ENCODE results near the gene AOPEP. TPM values are rescaled to one million over a fixed set of nuclear protein-coding genes. Genes with fewer than 3 reads are reported as not detected.

AOPEP gene
- total and polyA plus RNA-seq, 2 donors: 9.6 to 36.5 TPM

DNA sequence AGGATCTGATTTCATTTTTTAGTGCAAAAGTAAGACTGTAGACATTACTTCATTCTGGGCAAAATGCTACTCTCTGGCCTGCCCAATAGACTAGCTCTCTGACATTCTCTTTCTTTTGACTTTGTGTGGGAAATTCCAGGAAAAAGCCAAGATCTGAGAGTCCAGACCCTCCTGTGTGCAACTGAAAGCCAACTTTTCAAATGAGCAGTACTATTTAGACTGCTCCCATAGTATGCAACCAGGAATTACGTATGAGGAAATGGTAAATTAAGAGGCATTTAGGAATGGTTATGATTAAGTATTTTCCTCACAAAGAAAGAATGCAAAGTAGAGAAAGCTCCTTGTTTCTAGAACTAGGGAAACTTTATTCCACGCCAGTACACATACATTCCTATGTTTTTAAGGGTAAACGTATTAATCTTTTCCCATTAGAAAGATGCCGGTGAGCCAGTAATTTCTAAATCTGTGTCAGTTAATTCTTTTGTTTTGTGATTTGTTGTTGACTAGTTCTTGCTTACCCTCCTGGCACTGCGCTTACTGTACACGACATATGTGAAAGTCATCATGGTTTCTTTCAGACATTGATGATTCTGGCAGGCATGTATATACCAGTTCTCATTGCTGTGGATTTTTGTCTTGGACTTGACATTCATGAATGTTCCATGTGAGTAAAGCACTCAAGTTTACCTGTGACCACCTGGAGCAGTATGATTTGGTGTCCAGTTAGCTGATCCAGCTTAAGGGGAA lies 56.0 kb downstream of the AOPEP start:
- WGBS: 96% methylated on average over 6 of the region's 6 CpGs
- Histone ChIP-seq H3K9me3 (ENCODE audit: control insufficient read depth in 2 of 2, insufficient read depth in 1 of 2, low read length in 1 of 2) (no peaks in the 10 kb centered on the region), H3K27me3 (ENCODE audit: control insufficient read depth in 2 of 2, insufficient read depth in 1 of 2, low read length in 1 of 2) (no peaks in the 10 kb centered on the region), H3K4me1 (ENCODE audit: control insufficient read depth in 2 of 2, insufficient read depth in 2 of 2, low read length in 2 of 2) (no peaks in the 10 kb centered on the region), H3K36me3 (ENCODE audit: control insufficient read depth in 2 of 2, insufficient read depth in 2 of 2, low read length in 1 of 2) (no peaks in the 10 kb centered on the region), H3K4me3 (ENCODE audit: low read length in 2 of 2) (no peak overlapping the region), H3K27ac (ENCODE audit: low read depth in 1 of 2, low read length in 1 of 2) (no peak overlapping the region)
- no peak for DNase-seq (ENCODE audit: low read depth in 6 of 9, low spot score in 9 of 9)

DNA sequence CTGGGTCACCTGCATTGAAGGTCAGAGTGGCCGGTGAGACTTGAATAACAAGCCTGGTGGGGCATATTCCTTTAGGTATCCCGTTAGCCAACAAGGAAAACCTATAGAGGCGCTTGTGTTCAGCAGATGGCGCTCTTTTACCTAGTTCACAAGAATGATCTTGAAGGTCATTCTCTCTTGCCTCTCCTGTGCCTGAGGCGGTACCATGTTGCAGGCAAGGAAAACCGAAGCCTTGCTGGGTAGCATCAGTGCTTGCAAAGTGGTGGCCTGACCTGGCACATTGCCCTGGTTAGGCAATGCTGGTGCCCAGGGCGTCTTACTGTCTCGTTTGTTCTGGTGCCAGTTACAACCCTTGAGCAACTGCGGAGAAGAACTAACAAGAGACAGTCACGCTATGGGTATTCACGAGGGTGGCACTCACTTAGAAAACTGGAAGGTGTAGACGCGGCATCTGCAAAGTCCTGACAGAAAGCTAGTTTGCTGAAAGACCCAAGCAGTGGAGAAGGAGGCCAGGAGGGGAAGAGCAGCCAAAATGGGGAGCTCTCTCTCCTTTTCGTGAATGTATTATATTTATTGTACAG lies 56.7 kb downstream of the AOPEP start:
- H3K4me3 ChIP-seq (ENCODE audit: low read length in 2 of 2): no peak overlapping the region
- no peak overlapping the region for H3K27ac ChIP-seq (ENCODE audit: low read depth in 1 of 2, low read length in 1 of 2)
- no peaks in the 10 kb centered on the region for H3K9me3 ChIP-seq (ENCODE audit: control insufficient read depth in 2 of 2, insufficient read depth in 1 of 2, low read length in 1 of 2)
- no peaks in the 10 kb centered on the region for H3K36me3 ChIP-seq (ENCODE audit: control insufficient read depth in 2 of 2, insufficient read depth in 2 of 2, low read length in 1 of 2)
- WGBS: 71% methylated on average over 14 of the region's 14 CpGs
- no peaks in the 10 kb centered on the region for H3K27me3 ChIP-seq (ENCODE audit: control insufficient read depth in 2 of 2, insufficient read depth in 1 of 2, low read length in 1 of 2)
- DNase-seq (ENCODE audit: low read depth in 6 of 9, low spot score in 9 of 9): peak in 8 of 9 donors; percentile 7 to 60 (median 24)
- no peaks in the 10 kb centered on the region for H3K4me1 ChIP-seq (ENCODE audit: control insufficient read depth in 2 of 2, insufficient read depth in 2 of 2, low read length in 2 of 2)

GRCh38 chr9:94783928-94784327 lies 57.4 kb downstream of the AOPEP start:
- H3K36me3 ChIP-seq (ENCODE audit: control insufficient read depth in 2 of 2, insufficient read depth in 2 of 2, low read length in 1 of 2): no peaks in the 10 kb centered on the region
- no peaks in the 10 kb centered on the region for H3K4me1 ChIP-seq (ENCODE audit: control insufficient read depth in 2 of 2, insufficient read depth in 2 of 2, low read length in 2 of 2)
- H3K4me3 ChIP-seq (ENCODE audit: low read length in 2 of 2): no peak overlapping the region
- 96% methylated on average over 2 of the region's 2 CpGs for WGBS
- H3K27me3 ChIP-seq (ENCODE audit: control insufficient read depth in 2 of 2, insufficient read depth in 1 of 2, low read length in 1 of 2): no peaks in the 10 kb centered on the region
- H3K27ac ChIP-seq (ENCODE audit: low read depth in 1 of 2, low read length in 1 of 2): no peak overlapping the region
- no peaks in the 10 kb centered on the region for H3K9me3 ChIP-seq (ENCODE audit: control insufficient read depth in 2 of 2, insufficient read depth in 1 of 2, low read length in 1 of 2)
- no peak for DNase-seq (ENCODE audit: low read depth in 6 of 9, low spot score in 9 of 9)

- no peak overlapping the region for H3K27ac ChIP-seq (ENCODE audit: low read depth in 1 of 2, low read length in 1 of 2)
- H3K4me3 ChIP-seq (ENCODE audit: low read length in 2 of 2): no peak overlapping the region
- no peaks in the 10 kb centered on the region for H3K27me3 ChIP-seq (ENCODE audit: control insufficient read depth in 2 of 2, insufficient read depth in 1 of 2, low read length in 1 of 2)
- H3K9me3 ChIP-seq (ENCODE audit: control insufficient read depth in 2 of 2, insufficient read depth in 1 of 2, low read length in 1 of 2): no peaks in the 10 kb centered on the region
- H3K36me3 ChIP-seq (ENCODE audit: control insufficient read depth in 2 of 2, insufficient read depth in 2 of 2, low read length in 1 of 2): no peaks in the 10 kb centered on the region
- no peak for DNase-seq (ENCODE audit: low read depth in 6 of 9, low spot score in 9 of 9)
- no peaks in the 10 kb centered on the region for H3K4me1 ChIP-seq (ENCODE audit: control insufficient read depth in 2 of 2, insufficient read depth in 2 of 2, low read length in 2 of 2)
- 92% methylated on average over 10 of the region's 10 CpGs for WGBS
These were observed 59.0 kb downstream of the AOPEP start for GRCh38 chr9:94785215-94786169.

DNA sequence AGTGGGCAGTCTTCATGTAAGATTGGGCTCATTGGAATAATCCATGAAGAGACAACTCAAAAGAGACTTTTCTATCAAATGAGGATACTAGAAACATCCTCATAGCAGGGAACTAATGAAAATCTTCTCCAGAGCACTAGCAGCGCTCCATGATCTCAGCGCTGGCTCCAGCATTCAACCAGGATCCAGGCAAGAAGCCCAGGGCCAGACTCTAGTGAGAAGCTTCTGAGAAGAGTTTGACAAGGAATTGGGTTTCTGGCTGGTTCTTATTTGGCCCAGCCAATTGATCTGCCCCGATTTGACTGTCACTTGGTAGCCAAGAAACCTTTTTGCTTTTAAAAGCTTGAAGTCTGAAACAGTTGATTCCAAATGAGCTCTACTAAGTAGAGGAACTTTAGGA lies 60.1 kb downstream of the AOPEP start:
- Histone ChIP-seq H3K27me3 (ENCODE audit: control insufficient read depth in 2 of 2, insufficient read depth in 1 of 2, low read length in 1 of 2) (no peaks in the 10 kb centered on the region), H3K27ac (ENCODE audit: low read depth in 1 of 2, low read length in 1 of 2) (no peak overlapping the region), H3K4me1 (ENCODE audit: control insufficient read depth in 2 of 2, insufficient read depth in 2 of 2, low read length in 2 of 2) (no peaks in the 10 kb centered on the region), H3K9me3 (ENCODE audit: control insufficient read depth in 2 of 2, insufficient read depth in 1 of 2, low read length in 1 of 2) (no peaks in the 10 kb centered on the region), H3K36me3 (ENCODE audit: control insufficient read depth in 2 of 2, insufficient read depth in 2 of 2, low read length in 1 of 2) (no peaks in the 10 kb centered on the region), H3K4me3 (ENCODE audit: low read length in 2 of 2) (no peak overlapping the region)
- WGBS: 96% methylated on average over 3 of the region's 3 CpGs
- no peak for DNase-seq (ENCODE audit: low read depth in 6 of 9, low spot score in 9 of 9)

DNA sequence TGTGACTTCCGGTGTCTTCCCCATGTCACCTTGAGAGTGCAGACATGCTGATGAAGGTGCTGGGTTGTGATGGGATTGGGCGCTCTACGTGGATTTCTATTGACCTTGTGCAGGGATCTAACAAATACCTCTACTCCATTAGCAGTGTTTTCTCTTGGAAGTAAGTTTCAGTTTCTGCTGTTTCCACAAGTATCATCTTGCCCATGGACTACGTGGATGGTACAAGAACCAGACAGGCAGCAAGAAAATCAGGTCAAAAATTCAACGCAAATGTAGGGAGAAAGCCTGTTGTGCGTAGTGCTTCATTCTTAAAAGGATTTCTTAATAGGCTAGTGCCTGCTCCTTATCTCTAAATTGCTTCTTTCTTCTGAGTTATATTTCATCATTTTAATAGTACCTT lies 60.8 kb downstream of the AOPEP start:
- no peak for DNase-seq (ENCODE audit: low read depth in 6 of 9, low spot score in 9 of 9)
- Histone ChIP-seq H3K27ac (ENCODE audit: low read depth in 1 of 2, low read length in 1 of 2) (no peak overlapping the region), H3K9me3 (ENCODE audit: control insufficient read depth in 2 of 2, insufficient read depth in 1 of 2, low read length in 1 of 2) (no peaks in the 10 kb centered on the region), H3K4me1 (ENCODE audit: control insufficient read depth in 2 of 2, insufficient read depth in 2 of 2, low read length in 2 of 2) (no peaks in the 10 kb centered on the region), H3K27me3 (ENCODE audit: control insufficient read depth in 2 of 2, insufficient read depth in 1 of 2, low read length in 1 of 2) (no peaks in the 10 kb centered on the region), H3K36me3 (ENCODE audit: control insufficient read depth in 2 of 2, insufficient read depth in 2 of 2, low read length in 1 of 2) (no peaks in the 10 kb centered on the region), H3K4me3 (ENCODE audit: low read length in 2 of 2) (no peak overlapping the region)
- 78% methylated on average over 6 of the region's 6 CpGs for WGBS

- H3K9me3 ChIP-seq (ENCODE audit: control insufficient read depth in 2 of 2, insufficient read depth in 1 of 2, low read length in 1 of 2): no peaks in the 10 kb centered on the region
- H3K36me3 ChIP-seq (ENCODE audit: control insufficient read depth in 2 of 2, insufficient read depth in 2 of 2, low read length in 1 of 2): peaks cover under 1 to 4% of the 10 kb centered on the region in 2 donors
- no peak overlapping the region for H3K27ac ChIP-seq (ENCODE audit: low read depth in 1 of 2, low read length in 1 of 2)
- H3K4me3 ChIP-seq (ENCODE audit: low read length in 2 of 2): no peak overlapping the region
- DNase-seq (ENCODE audit: low read depth in 6 of 9, low spot score in 9 of 9): no peak
- no peaks in the 10 kb centered on the region for H3K27me3 ChIP-seq (ENCODE audit: control insufficient read depth in 2 of 2, insufficient read depth in 1 of 2, low read length in 1 of 2)
- H3K4me1 ChIP-seq (ENCODE audit: control insufficient read depth in 2 of 2, insufficient read depth in 2 of 2, low read length in 2 of 2): no peaks in the 10 kb centered on the region
These were observed 62.1 kb downstream of the AOPEP start for GRCh38 chr9:94788570-94789105.

DNA sequence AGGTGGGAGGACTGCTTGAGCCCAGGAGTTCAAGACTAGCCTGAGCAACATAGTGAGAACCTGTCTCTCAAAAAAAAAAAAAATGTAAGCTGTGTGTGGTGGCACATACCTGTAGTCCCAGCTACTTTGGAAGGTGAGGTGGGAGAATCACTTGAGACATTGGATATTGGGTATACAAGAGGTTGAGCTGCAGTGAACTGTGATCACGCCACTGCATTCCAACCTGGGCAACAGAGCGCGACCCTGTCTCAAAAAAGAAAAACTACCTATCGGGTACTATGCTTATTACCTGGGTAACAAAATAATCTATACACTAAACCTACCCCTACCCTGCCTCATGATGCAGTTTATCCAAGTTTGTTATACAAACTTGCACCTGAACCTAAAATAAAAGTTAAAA lies 64.9 kb downstream of the AOPEP start:
- no peak overlapping the region for H3K4me3 ChIP-seq (ENCODE audit: low read length in 2 of 2)
- no peaks in the 10 kb centered on the region for H3K9me3 ChIP-seq (ENCODE audit: control insufficient read depth in 2 of 2, insufficient read depth in 1 of 2, low read length in 1 of 2)
- H3K36me3 ChIP-seq (ENCODE audit: control insufficient read depth in 2 of 2, insufficient read depth in 2 of 2, low read length in 1 of 2): peaks cover 9 to 11% of the 10 kb centered on the region in 2 donors
- 97% methylated on average over 4 of the region's 4 CpGs for WGBS
- no peak overlapping the region for H3K27ac ChIP-seq (ENCODE audit: low read depth in 1 of 2, low read length in 1 of 2)
- no peak for DNase-seq (ENCODE audit: low read depth in 6 of 9, low spot score in 9 of 9)
- no peaks in the 10 kb centered on the region for H3K4me1 ChIP-seq (ENCODE audit: control insufficient read depth in 2 of 2, insufficient read depth in 2 of 2, low read length in 2 of 2)
- H3K27me3 ChIP-seq (ENCODE audit: control insufficient read depth in 2 of 2, insufficient read depth in 1 of 2, low read length in 1 of 2): no peaks in the 10 kb centered on the region

DNA sequence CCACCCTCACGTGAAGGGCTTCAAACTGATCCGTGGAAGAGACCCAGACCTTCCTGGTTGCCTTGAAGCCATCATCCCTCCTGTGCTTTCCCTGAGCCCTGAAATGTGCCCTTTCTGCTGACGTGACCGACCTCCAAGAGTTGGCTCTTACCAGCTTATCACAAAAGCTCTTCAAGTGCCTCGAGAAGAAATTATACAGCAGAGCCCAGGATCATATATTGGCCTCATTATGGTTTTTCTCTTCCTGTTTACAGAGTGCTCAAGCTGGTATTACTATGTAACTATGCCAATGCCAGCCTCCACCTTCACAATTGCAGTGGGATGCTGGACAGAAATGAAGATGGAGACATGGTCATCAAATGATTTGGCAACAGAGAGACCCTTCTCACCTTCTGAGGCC lies 66.0 kb downstream of the AOPEP start:
- peaks cover 9 to 11% of the 10 kb centered on the region in 2 donors for H3K36me3 ChIP-seq (ENCODE audit: control insufficient read depth in 2 of 2, insufficient read depth in 2 of 2, low read length in 1 of 2)

More for the DNA sequence above, 66.0 kb downstream of the AOPEP start:
- Histone ChIP-seq H3K4me3 (ENCODE audit: low read length in 2 of 2) (no peak overlapping the region), H3K27me3 (ENCODE audit: control insufficient read depth in 2 of 2, insufficient read depth in 1 of 2, low read length in 1 of 2) (no peaks in the 10 kb centered on the region), H3K4me1 (ENCODE audit: control insufficient read depth in 2 of 2, insufficient read depth in 2 of 2, low read length in 2 of 2) (no peaks in the 10 kb centered on the region), H3K27ac (ENCODE audit: low read depth in 1 of 2, low read length in 1 of 2) (no peak overlapping the region), H3K9me3 (ENCODE audit: control insufficient read depth in 2 of 2, insufficient read depth in 1 of 2, low read length in 1 of 2) (no peaks in the 10 kb centered on the region)
- WGBS: 94% methylated on average over 5 of the region's 5 CpGs
- DNase-seq (ENCODE audit: low read depth in 6 of 9, low spot score in 9 of 9): no peak
